GM18909 (cell line): ENCODE results near the gene OR10G8.

ENCODE experiments used
- ATAC-seq: cut with Tn5 transposase; IDR thresholded peaks from one replicate; pipeline ENCODE4 v1.9.1; 2021; ENCODE audit warnings: mild to moderate bottlenecking; ENCODE audit not compliant: unreplicated experiment, poor library complexity

The OR10G8 gene

DNA sequence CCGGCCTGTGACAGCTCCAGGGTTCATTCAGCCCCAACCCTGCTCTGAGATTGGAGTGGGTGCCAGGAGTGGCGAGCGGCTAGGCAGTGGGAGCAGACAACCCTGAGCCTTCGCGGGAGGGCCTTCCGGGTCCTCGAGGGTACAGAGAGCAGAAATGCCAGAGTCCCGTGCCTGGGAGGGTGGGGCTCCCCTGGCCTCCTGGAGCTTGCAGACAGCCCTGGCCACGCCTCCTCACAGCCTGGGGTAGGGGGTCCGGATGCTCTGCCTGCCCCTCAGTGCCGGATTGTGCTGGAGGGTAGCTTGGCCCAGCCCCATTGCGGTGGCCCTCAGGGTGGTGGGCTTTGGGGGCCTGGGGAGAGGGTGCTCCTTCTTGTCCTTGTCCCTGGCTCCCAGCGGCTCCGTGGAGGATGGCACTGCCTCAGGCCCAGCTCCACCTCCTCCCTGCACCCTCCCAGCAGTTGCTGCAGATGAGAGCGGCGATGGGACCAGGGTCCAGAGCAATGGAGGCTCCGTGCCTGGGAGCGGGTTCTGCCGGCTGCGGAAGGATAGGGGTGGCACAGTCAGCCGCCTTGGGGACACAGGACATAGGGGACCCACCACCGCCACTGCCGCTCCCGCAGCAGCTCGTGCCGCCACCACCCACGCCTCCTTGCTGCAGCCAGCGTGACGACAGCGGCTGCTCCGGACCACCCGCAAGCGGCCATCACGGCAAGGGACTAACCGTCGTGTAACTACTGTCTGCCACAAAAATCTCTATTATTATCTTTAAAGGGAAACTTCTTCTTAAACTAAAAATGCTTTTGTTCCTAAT lies 49.4 kb downstream of the OR10G8 start:
- ATAC-seq = peak; percentile 65

DNA sequence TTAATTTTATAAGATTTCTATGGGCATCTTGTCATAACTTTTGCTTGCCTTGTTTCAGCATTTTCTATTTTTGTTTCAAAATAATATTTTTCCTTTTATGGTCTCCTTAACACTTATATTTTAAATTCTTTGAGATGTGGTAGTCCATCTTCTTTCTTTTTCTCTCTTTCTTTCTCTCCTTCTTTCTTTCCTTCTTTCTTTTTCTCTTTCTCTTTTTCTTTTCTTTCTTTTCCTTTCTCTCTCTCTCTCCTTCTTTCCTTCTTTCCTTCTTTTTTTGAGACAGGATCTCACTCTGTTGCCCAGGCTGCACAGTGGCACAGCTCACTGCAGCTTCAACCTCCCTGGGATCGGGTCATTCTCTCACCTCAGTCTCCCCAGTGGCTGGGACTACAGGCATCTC lies 50.7 kb downstream of the OR10G8 start:
- no peak for ATAC-seq

DNA sequence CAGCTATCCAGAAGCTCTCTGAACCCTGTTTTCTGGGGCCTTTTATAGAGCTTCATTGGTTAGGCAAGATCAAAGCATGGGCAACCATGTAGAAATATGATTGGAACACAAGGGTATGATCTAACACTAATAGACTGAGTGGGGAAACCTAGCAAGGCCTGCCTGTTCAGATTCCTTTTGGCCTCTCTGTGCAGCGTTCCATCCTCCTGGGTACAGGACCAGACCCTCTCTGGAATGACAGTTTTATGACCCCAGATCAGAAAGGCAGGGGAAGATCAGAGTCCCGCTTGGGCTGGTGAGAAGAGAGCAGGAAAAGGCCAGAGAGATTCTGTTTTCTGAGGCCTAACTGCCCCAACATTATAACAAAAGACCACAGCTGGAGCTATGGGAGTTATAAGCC lies 52.0 kb downstream of the OR10G8 start:
- ATAC-seq = no peak

DNA sequence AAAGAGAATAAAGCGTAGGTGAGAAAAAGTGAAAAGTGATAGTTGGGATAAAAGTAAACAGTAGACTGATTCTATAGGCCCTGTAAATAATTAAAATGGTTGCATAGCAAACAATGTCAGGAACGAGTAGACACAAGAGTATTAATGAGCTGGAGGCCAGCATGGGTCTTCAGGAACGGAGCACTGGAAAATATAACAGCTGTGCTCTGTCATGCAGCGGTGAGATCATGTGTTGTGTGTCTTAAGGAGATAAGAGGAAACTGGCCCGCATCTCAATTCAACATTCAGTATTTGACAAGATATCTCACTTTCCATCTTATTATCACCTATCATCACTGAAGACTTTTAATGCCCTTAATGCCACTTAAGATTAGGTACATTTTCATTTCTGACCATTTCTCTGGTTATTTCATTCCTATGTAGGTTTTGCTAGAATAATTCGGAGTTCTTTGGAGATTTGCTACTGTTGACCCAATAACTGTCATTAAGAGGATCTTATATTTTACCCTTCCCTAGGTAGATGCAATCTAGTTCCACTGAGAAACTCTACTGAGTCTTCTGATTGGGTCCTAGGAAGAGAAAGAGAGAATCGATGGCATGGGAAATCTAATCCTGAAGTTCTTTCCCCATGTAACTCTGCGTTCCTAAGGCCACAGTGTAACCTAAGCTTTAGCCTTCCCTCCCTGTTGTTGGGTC lies 53.2 kb downstream of the OR10G8 start:
- no peak for ATAC-seq
